CD4-positive, alpha-beta memory T cell (primary cell): ENCODE measurements around the gene UST. TPM values are rescaled to one million over a fixed set of nuclear protein-coding genes. Genes with fewer than 3 reads are reported as not detected.

Experiments used
- CTCF ChIA-PET: fragments of 350-600 bp; sonication (Branson Sonifier 250); formaldehyde crosslinking; loops from one replicate; lab custom pipeline; 2021; ENCODE audit warnings: inconsistent platforms; ENCODE audit not compliant: partially characterized antibody; lab: Charles Lee
- POLR2A ChIA-PET: fragments of 350-600 bp; sonication (Branson Sonifier 250); formaldehyde crosslinking; loops from one replicate; lab custom pipeline; 2021; ENCODE audit not compliant: partially characterized antibody; lab: Charles Lee
- DNase-seq, 5 donors: peaks; one replicate each; pipeline versions ENCODE4 v3.0.0 to v3.0.0-alpha.2; 2020 to 2022; ENCODE audit warnings: mixed read lengths in 1 of 5
- H3K27ac ChIP-seq: one replicate; pipeline ENCODE4 v1.7.0; 2013; ENCODE audit warnings: low read depth, low read length
- H3K27me3 ChIP-seq: 2 replicates; pipeline ENCODE4 v1.7.0; 2013; ENCODE audit warnings: mild to moderate bottlenecking, low read length, moderate library complexity; ENCODE audit not compliant: insufficient read depth
- H3K36me3 ChIP-seq: 2 replicates; pipeline ENCODE4 v1.7.0; 2013; ENCODE audit warnings: mild to moderate bottlenecking, low read length, moderate library complexity; ENCODE audit not compliant: insufficient read depth
- H3K4me1 ChIP-seq: 2 replicates; pipeline ENCODE4 v1.7.0; 2013; ENCODE audit warnings: mild to moderate bottlenecking, low read length, moderate library complexity; ENCODE audit not compliant: insufficient read depth
- H3K4me3 ChIP-seq, 2 donors: one replicate each; pipeline ENCODE4 v1.7.0; 2013; ENCODE audit warnings: low read length in 2 of 2, mild to moderate bottlenecking in 1 of 2
- H3K9me3 ChIP-seq, 2 donors: one replicate each; pipeline ENCODE4 v1.7.0; 2013; ENCODE audit warnings: low read length in 2 of 2, control low read depth in 1 of 2; ENCODE audit not compliant: control insufficient read depth in 1 of 2
- H3K27ac Mint-ChIP-seq, 7 donors: one replicate each; pipeline ENCODE4 v1.8.0; 2020 to 2021; ENCODE audit warnings: mixed read lengths in 7 of 7, mild to moderate bottlenecking in 6 of 7, inconsistent platforms in 3 of 7, moderate library complexity in 3 of 7
- H3K27me3 Mint-ChIP-seq, 2 donors: one replicate each; pipeline ENCODE4 v1.8.0; 2020 to 2021; ENCODE audit warnings: mixed read lengths in 2 of 2
- H3K36me3 Mint-ChIP-seq, 2 donors: one replicate each; pipeline ENCODE4 v1.8.0; 2020 to 2021; ENCODE audit warnings: mixed read lengths in 2 of 2, inconsistent platforms in 1 of 2, mild to moderate bottlenecking in 1 of 2
- H3K4me1 Mint-ChIP-seq, 4 donors: one replicate each; pipeline ENCODE4 v1.8.0; 2020 to 2021; ENCODE audit warnings: mixed read lengths in 4 of 4, mild to moderate bottlenecking in 1 of 4
- H3K4me3 Mint-ChIP-seq, 8 donors: one replicate each; pipeline ENCODE4 v1.8.0; 2020 to 2021; ENCODE audit warnings: mixed read lengths in 8 of 8, mild to moderate bottlenecking in 7 of 8, moderate library complexity in 6 of 8, inconsistent platforms in 3 of 8
- H3K9me3 Mint-ChIP-seq, 8 donors: one replicate each; pipeline ENCODE4 v1.8.0; 2020 to 2021; ENCODE audit warnings: mixed read lengths in 8 of 8, mild to moderate bottlenecking in 5 of 8, inconsistent platforms in 3 of 8, moderate library complexity in 1 of 8
- intact Hi-C: fragments of 100-400 bp; cut with micrococcal nuclease; formaldehyde crosslinking; loops from one replicate; pipeline ENCODE4 v1.15.1; 2023
- polyA plus RNA-seq, 2 donors: library from polyadenylated mRNA; unstranded; fragments of 300-500 nt; fragmentation: Illumina TruSeq; gene quantifications; one replicate each; pipeline ENCODE4 v1.2.3, GENCODE V29; 2021
- total RNA-seq, 2 experiments: library from RNA; stranded (reverse); gene quantifications; one replicate each; pipeline ENCODE4 v1.2.3, GENCODE V29; 2021

Gene UST
- total and polyA plus RNA-seq, 4 experiments from 2014 or later, result 2.2 to 7.6 (median 5.1) TPM

- intact Hi-C loops, result no loop called here
- Mint-ChIP-seq H3K9me3 (peaks cover 2 to 9% (median 5%) of the 10 kb centered on the region in 8 donors), H3K27ac (no peak overlapping the region), H3K27me3 (no peaks in the 10 kb centered on the region), H3K4me1 (peaks cover 12 to 19% (median 18%) of the 10 kb centered on the region in 4 donors), H3K36me3 (peaks cover 2 to 4% of the 10 kb centered on the region in 2 donors), H3K4me3 (no peak overlapping the region)
- no peak overlapping the region for H3K4me3 ChIP-seq
- no peak overlapping the region for H3K27ac ChIP-seq
- CTCF ChIA-PET, result no interaction called here
- DNase-seq, result no peak
- no peaks in the 10 kb centered on the region for H3K9me3 ChIP-seq
- H3K4me1 ChIP-seq, result peaks cover 16% of the 10 kb centered on the region
- no peaks in the 10 kb centered on the region for H3K27me3 ChIP-seq
- POLR2A ChIA-PET, result no interaction called here
- H3K36me3 ChIP-seq, result no peaks in the 10 kb centered on the region
These were observed 42.9 kb upstream of the UST start for GRCh38 chr6:148703900-148704299.

GRCh38 chr6:148704400-148705246 is 42.2 kb upstream of the UST start:
- H3K4me1 Mint-ChIP-seq, result peaks cover 12 to 19% (median 18%) of the 10 kb centered on the region in 4 donors
- H3K4me3 Mint-ChIP-seq, result no peak overlapping the region
- no peaks in the 10 kb centered on the region for H3K27me3 Mint-ChIP-seq
- Histone ChIP-seq H3K4me1 (peaks cover 16% of the 10 kb centered on the region), H3K4me3 (no peak overlapping the region), H3K27ac (no peak overlapping the region), H3K27me3 (no peaks in the 10 kb centered on the region), H3K9me3 (no peaks in the 10 kb centered on the region), H3K36me3 (no peaks in the 10 kb centered on the region)
- POLR2A ChIA-PET, result no interaction called here
- DNase-seq, result no peak
- intact Hi-C loops, result no loop called here
- H3K36me3 Mint-ChIP-seq, result peaks cover 2 to 4% of the 10 kb centered on the region in 2 donors
- no peak overlapping the region for H3K27ac Mint-ChIP-seq
- CTCF ChIA-PET, result no interaction called here
- peaks cover 2 to 9% (median 5%) of the 10 kb centered on the region in 8 donors for H3K9me3 Mint-ChIP-seq

- H3K9me3 ChIP-seq, result no peaks in the 10 kb centered on the region
- ChIA-PET CTCF (no interaction called here), POLR2A (no interaction called here)
- H3K4me3 ChIP-seq, result no peak overlapping the region
- Mint-ChIP-seq H3K4me3 (no peak overlapping the region), H3K36me3 (peaks cover 0 to 2% of the 10 kb centered on the region in 2 donors), H3K27me3 (peaks cover 0 to 1% of the 10 kb centered on the region in 2 donors), H3K9me3 (peaks cover 0 to 18% (median 12%) of the 10 kb centered on the region in 8 donors), H3K27ac (no peak overlapping the region), H3K4me1 (peaks cover 0 to 3% (median under 1%) of the 10 kb centered on the region in 4 donors)
- no peak overlapping the region for H3K27ac ChIP-seq
- no peaks in the 10 kb centered on the region for H3K4me1 ChIP-seq
- DNase-seq, result no peak
- intact Hi-C loops, result no loop called here
- no peaks in the 10 kb centered on the region for H3K36me3 ChIP-seq
- H3K27me3 ChIP-seq, result no peaks in the 10 kb centered on the region
These were observed 38.1 kb upstream of the UST start for GRCh38 chr6:148708707-148709106.

- intact Hi-C loops, result no loop called here
- POLR2A ChIA-PET, result no interaction called here
- H3K27ac ChIP-seq, result no peak overlapping the region
- no peak overlapping the region for H3K4me3 ChIP-seq
- peaks cover 0 to 1% of the 10 kb centered on the region in 2 donors for H3K27me3 Mint-ChIP-seq
- no peak overlapping the region for H3K27ac Mint-ChIP-seq
- H3K4me3 Mint-ChIP-seq, result no peak overlapping the region
- H3K4me1 Mint-ChIP-seq, result peaks cover 0 to 3% (median 0%) of the 10 kb centered on the region in 4 donors
- no peaks in the 10 kb centered on the region for H3K36me3 ChIP-seq
- no peaks in the 10 kb centered on the region for H3K4me1 ChIP-seq
- H3K9me3 Mint-ChIP-seq, result peaks cover 0 to 25% (median 18%) of the 10 kb centered on the region in 8 donors
- CTCF ChIA-PET, result no interaction called here
- H3K9me3 ChIP-seq, result no peaks in the 10 kb centered on the region
- peaks cover 1 to 3% of the 10 kb centered on the region in 2 donors for H3K36me3 Mint-ChIP-seq
- no peak for DNase-seq
- no peaks in the 10 kb centered on the region for H3K27me3 ChIP-seq
These were observed 37.3 kb upstream of the UST start for GRCh38 chr6:148709577-148709976.

DNA sequence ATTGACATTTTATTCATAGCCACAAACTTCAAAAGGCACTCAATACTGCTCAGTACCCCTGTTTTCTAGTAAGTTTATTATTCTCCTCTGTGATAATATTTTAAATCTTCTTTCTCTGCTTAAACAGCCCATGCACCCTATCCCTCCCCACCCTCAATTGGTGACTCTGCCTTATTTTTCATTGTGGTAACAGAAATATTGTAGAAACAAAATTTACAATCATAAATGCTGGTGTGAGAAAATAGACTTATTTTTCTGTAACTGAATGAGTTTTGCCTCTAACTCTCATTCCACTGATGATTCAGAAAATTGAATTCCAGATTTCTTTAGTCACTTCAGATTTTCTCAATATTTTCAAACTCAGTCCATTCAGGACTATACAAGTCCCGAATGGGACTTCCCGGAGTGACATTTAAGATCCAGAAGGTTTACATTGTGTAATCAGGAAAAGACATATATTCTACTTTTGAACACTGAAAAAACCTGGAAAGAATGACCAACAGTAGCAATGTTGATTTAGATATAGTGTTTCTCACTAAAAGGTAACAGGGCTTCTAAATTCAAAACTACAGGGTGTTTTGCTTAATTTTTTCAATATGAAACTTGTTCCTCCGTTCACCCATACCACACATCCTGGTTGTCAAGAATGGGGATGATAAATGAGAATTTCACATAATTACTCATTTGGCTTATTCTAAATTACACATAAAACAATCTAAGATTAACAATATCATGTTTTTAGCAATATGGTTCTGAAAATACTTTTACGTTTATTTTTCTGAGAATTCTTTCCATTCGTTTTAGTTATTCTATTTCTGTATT is 34.8 kb upstream of the UST start:
- POLR2A ChIA-PET, result interaction anchor here (0.6 kb wide), 1 partner anchor 214 kb away, joined by 4 read pairs; no protein-coding TSS in a partner anchor
- H3K36me3 Mint-ChIP-seq, result peaks cover 1 to 3% of the 10 kb centered on the region in 2 donors

GRCh38 chr6:148713033-148713738 is 33.6 kb upstream of the UST start:
- POLR2A ChIA-PET, result interaction anchor here (0.6 kb wide), 1 partner anchor 215 kb away, joined by 4 read pairs; no protein-coding TSS in a partner anchor
- H3K36me3 Mint-ChIP-seq, result peaks cover 1 to 3% of the 10 kb centered on the region in 2 donors
- CTCF ChIA-PET, result no interaction called here
- no peak overlapping the region for H3K4me3 ChIP-seq
- peaks cover 0 to 3% (median 0%) of the 10 kb centered on the region in 4 donors for H3K4me1 Mint-ChIP-seq
- H3K27me3 Mint-ChIP-seq, result peaks cover 1% of the 10 kb centered on the region in 2 donors
- no peak overlapping the region for H3K27ac ChIP-seq
- no peaks in the 10 kb centered on the region for H3K9me3 ChIP-seq
- H3K9me3 Mint-ChIP-seq, result peaks cover 0 to 30% (median 21%) of the 10 kb centered on the region in 8 donors
- H3K27me3 ChIP-seq, result no peaks in the 10 kb centered on the region
- no peak overlapping the region for H3K4me3 Mint-ChIP-seq
- intact Hi-C loops, result no loop called here
- no peak overlapping the region for H3K27ac Mint-ChIP-seq
- no peaks in the 10 kb centered on the region for H3K36me3 ChIP-seq
- no peaks in the 10 kb centered on the region for H3K4me1 ChIP-seq
- no peak for DNase-seq

More for the DNA sequence above, 34.8 kb upstream of the UST start:
- Mint-ChIP-seq H3K27ac (peak overlapping the region in 1 of 7 donors; percentile 11), H3K4me3 (peak overlapping the region in 1 of 8 donors; percentile 23), H3K4me1 (peaks cover 0 to 3% (median 0%) of the 10 kb centered on the region in 4 donors), H3K27me3 (peaks cover 1% of the 10 kb centered on the region in 2 donors), H3K9me3 (peaks cover 0 to 30% (median 21%) of the 10 kb centered on the region in 8 donors)
- no peak for DNase-seq
- no peaks in the 10 kb centered on the region for H3K4me1 ChIP-seq
- no peak overlapping the region for H3K27ac ChIP-seq
- no peaks in the 10 kb centered on the region for H3K9me3 ChIP-seq
- intact Hi-C loops, result no loop called here
- no peaks in the 10 kb centered on the region for H3K36me3 ChIP-seq
- CTCF ChIA-PET, result no interaction called here
- H3K4me3 ChIP-seq, result no peak overlapping the region
- H3K27me3 ChIP-seq, result no peaks in the 10 kb centered on the region
